Gastrocnemius medialis (tissue), 4 donors: ENCODE results near the gene CYTH3.

ENCODE experiments used
- POLR2A ChIP-seq, 2 donors: fragments of 450-650 bp; IDR thresholded peaks; one replicate each; pipeline ENCODE4 v1.6.1; 2017; ENCODE audit warnings: antibody characterized with exemption in 2 of 2, mild to moderate bottlenecking in 2 of 2, moderate library complexity in 2 of 2
- TF ChIP-seq, protein P1 (sequence below), 5 experiments: fragments of 450-650 bp in 3 of 5; fragments of 200-600 bp in 2 of 5; sonication (generic) in 2 of 5; IDR thresholded peaks in 4 of 5; conservative IDR thresholded peaks in 1 of 5; 1 replicate in 4 of 5; 2 replicates in 1 of 5; pipeline ENCODE4 v1.5.1; 2016 to 2019; ENCODE audit warnings: antibody characterized with exemption in 5 of 5, mild to moderate bottlenecking in 3 of 5, moderate library complexity in 3 of 5

GRCh38 chr7:6293202-6293601, 20.8 kb upstream of the CYTH3 start:
- TF ChIP-seq, protein P1, sequence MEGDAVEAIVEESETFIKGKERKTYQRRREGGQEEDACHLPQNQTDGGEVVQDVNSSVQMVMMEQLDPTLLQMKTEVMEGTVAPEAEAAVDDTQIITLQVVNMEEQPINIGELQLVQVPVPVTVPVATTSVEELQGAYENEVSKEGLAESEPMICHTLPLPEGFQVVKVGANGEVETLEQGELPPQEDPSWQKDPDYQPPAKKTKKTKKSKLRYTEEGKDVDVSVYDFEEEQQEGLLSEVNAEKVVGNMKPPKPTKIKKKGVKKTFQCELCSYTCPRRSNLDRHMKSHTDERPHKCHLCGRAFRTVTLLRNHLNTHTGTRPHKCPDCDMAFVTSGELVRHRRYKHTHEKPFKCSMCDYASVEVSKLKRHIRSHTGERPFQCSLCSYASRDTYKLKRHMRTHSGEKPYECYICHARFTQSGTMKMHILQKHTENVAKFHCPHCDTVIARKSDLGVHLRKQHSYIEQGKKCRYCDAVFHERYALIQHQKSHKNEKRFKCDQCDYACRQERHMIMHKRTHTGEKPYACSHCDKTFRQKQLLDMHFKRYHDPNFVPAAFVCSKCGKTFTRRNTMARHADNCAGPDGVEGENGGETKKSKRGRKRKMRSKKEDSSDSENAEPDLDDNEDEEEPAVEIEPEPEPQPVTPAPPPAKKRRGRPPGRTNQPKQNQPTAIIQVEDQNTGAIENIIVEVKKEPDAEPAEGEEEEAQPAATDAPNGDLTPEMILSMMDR (IDR thresholded peaks at IDR 0.05 in 4 of 5, conservative IDR thresholded peaks at IDR 0.05 in 1 of 5), result no peak
- TF ChIP-seq POLR2A (IDR thresholded peaks at IDR 0.05), result no peak
